IMR-90 (cell line): ENCODE results near the gene KITLG. TPM values are rescaled to one million over a fixed set of nuclear protein-coding genes. Genes with fewer than 3 reads are reported as not detected.

Experiments used
- ATAC-seq: fragments of 200-7000 bp; cut with Tn5 transposase; 2 replicates; pipeline ENCODE4 v1.9.1; 2020; ENCODE audit warnings: low read depth, mild to moderate bottlenecking, moderate library complexity
- BruUV-seq: library from RNA; stranded (reverse); fragments of 400-500 nt; replicated peaks from 2 replicates; lab custom pipeline; 2021; lab: Mats Ljungman, UMichigan
- CTCF ChIA-PET: fragments of 300-600 bp; formaldehyde crosslinking; extraction: SDS; loops from one replicate; lab custom pipeline; 2021; ENCODE audit warnings: antibody characterized with exemption; lab: Yijun Ruan, JAX
- POLR2A ChIA-PET: fragments of 300-600 bp; sonication (Branson Sonifier 250); formaldehyde crosslinking; loops from one replicate; lab custom pipeline; 2022; ENCODE audit warnings: antibody characterized with exemption; ENCODE audit not compliant: unreplicated experiment; lab: Charles Lee
- DNase-seq: peaks from one replicate; pipeline ENCODE4 v3.0.0; 2013
- H2AFZ ChIP-seq: replicated peaks from 2 replicates; pipeline ENCODE3; 2013; ENCODE audit warnings: low read length, mild to moderate bottlenecking; ENCODE audit not compliant: poor library complexity
- H2AK5ac ChIP-seq: 2 replicates; pipeline ENCODE4 v1.6.1; 2013; ENCODE audit warnings: low read depth, low read length, inconsistent platforms
- H2AK9ac ChIP-seq: replicated peaks from 2 replicates; pipeline ENCODE3; 2013; ENCODE audit warnings: mild to moderate bottlenecking, low read depth, low read length, moderate library complexity; ENCODE audit not compliant: poor library complexity
- H2BK120ac ChIP-seq: 2 replicates; pipeline ENCODE4 v1.6.1; 2013; ENCODE audit warnings: low read depth, low read length, inconsistent platforms
- H2BK15ac ChIP-seq: 3 replicates; pipeline ENCODE4 v1.6.1; 2013; ENCODE audit warnings: low read depth, low read length, inconsistent platforms
- H2BK20ac ChIP-seq: 2 replicates; pipeline ENCODE4 v1.6.1; 2013; ENCODE audit warnings: low read depth, mild to moderate bottlenecking, inconsistent platforms, low read length, moderate library complexity
- H2BK5ac ChIP-seq: 2 replicates; pipeline ENCODE4 v1.6.1; 2013; ENCODE audit warnings: mild to moderate bottlenecking, low read depth, low read length, inconsistent platforms; ENCODE audit not compliant: poor library complexity, severe bottlenecking
- H3K14ac ChIP-seq: replicated peaks from 2 replicates; pipeline ENCODE4 v1.6.1; 2013; ENCODE audit warnings: low read depth, low read length, inconsistent platforms
- H3K18ac ChIP-seq: 2 replicates; pipeline ENCODE4 v1.6.1; 2013; ENCODE audit warnings: low read depth, low read length, control low read depth
- H3K23ac ChIP-seq: 2 replicates; pipeline ENCODE4 v1.6.1; 2013; ENCODE audit warnings: low read depth, low read length, inconsistent platforms
- H3K27ac ChIP-seq: 2 replicates; pipeline ENCODE4 v1.5.1; 2013; ENCODE audit warnings: mild to moderate bottlenecking, control low read depth, low read length; ENCODE audit not compliant: insufficient read depth
- H3K27me3 ChIP-seq: 2 replicates; pipeline ENCODE4 v1.6.1; 2013; ENCODE audit warnings: low read length; ENCODE audit not compliant: control insufficient read depth, insufficient read depth
- H3K36me3 ChIP-seq: 2 replicates; pipeline ENCODE4 v1.6.1; 2013; ENCODE audit warnings: low read length, mixed read lengths; ENCODE audit not compliant: control insufficient read depth, insufficient read depth
- H3K4ac ChIP-seq: 2 replicates; pipeline ENCODE4 v1.6.1; 2013; ENCODE audit warnings: low read depth, low read length, inconsistent platforms
- H3K4me1 ChIP-seq: 2 replicates; pipeline ENCODE4 v1.6.1; 2013; ENCODE audit warnings: low read length, mixed read lengths; ENCODE audit not compliant: control insufficient read depth, insufficient read depth
- H3K4me2 ChIP-seq: 2 replicates; pipeline ENCODE4 v1.6.1; 2013; ENCODE audit warnings: low read depth, mild to moderate bottlenecking, control low read depth, low read length, moderate library complexity
- H3K4me3 ChIP-seq: 2 replicates; pipeline ENCODE4 v1.5.1; 2013; ENCODE audit warnings: low read depth, mild to moderate bottlenecking, control low read depth, low read length, moderate library complexity; ENCODE audit not compliant: insufficient read depth
- H3K56ac ChIP-seq: 2 replicates; pipeline ENCODE4 v1.6.1; 2013; ENCODE audit warnings: low read length, inconsistent platforms; ENCODE audit not compliant: insufficient read depth; ENCODE audit errors: extremely low read depth
- H3K79me1 ChIP-seq, 2 experiments: 2 replicates each; pipeline ENCODE4 v1.6.1; 2013; ENCODE audit warnings: low read length in 2 of 2, inconsistent platforms in 1 of 2, low read depth in 1 of 2
- H3K9ac ChIP-seq: 2 replicates; pipeline ENCODE4 v1.6.1; 2013; ENCODE audit warnings: low read depth, low read length, control low read depth
- H3K9me1 ChIP-seq: 2 replicates; pipeline ENCODE4 v1.6.1; 2013; ENCODE audit warnings: low read length, inconsistent platforms; ENCODE audit not compliant: insufficient read depth
- H3K9me3 ChIP-seq: 2 replicates; pipeline ENCODE4 v1.6.1; 2013; ENCODE audit warnings: low read length; ENCODE audit not compliant: control insufficient read depth, insufficient read depth
- H4K20me1 ChIP-seq: 2 replicates; pipeline ENCODE4 v1.6.1; 2013; ENCODE audit warnings: low read length, inconsistent platforms; ENCODE audit not compliant: insufficient read depth
- H4K5ac ChIP-seq: 2 replicates; pipeline ENCODE4 v1.6.1; 2013; ENCODE audit warnings: mild to moderate bottlenecking, low read depth, low read length, control low read depth
- H4K8ac ChIP-seq, 2 experiments: 2 replicates each; pipeline ENCODE4 v1.6.1; 2013; ENCODE audit warnings: low read depth in 2 of 2, low read length in 2 of 2, control low read depth in 1 of 2, inconsistent platforms in 1 of 2
- H4K91ac ChIP-seq: 2 replicates; pipeline ENCODE4 v1.6.1; 2013; ENCODE audit warnings: low read depth, low read length, inconsistent platforms; ENCODE audit not compliant: insufficient read depth
- CEBPB ChIP-seq: IDR thresholded peaks from 2 replicates; pipeline ENCODE4 v1.6.1; 2012; ENCODE audit warnings: low read depth, low read length, improper control_type of control experiment
- CHD1 ChIP-seq: IDR thresholded peaks from 2 replicates; pipeline ENCODE4 v1.6.1; 2012; ENCODE audit warnings: low read depth, low read length, improper control_type of control experiment
- FOS ChIP-seq: fragments of 150-350 bp; IDR thresholded peaks from 2 replicates; pipeline ENCODE4 v1.6.1; 2016; ENCODE audit warnings: low read depth, low read length
- MAFK ChIP-seq: IDR thresholded peaks from 2 replicates; pipeline ENCODE4 v1.6.1; 2012; ENCODE audit warnings: low read depth, low read length, improper control_type of control experiment
- MAZ ChIP-seq: IDR thresholded peaks from 2 replicates; pipeline ENCODE4 v1.6.1; 2012; ENCODE audit warnings: low read depth, mild to moderate bottlenecking, low read length, improper control_type of control experiment, moderate library complexity, borderline replicate concordance
- NFE2L2 ChIP-seq: fragments of 150-350 bp; IDR thresholded peaks from 2 replicates; pipeline ENCODE4 v1.6.1; 2016; ENCODE audit warnings: low read depth, mild to moderate bottlenecking, low read length
- RAD21 ChIP-seq: IDR thresholded peaks from 2 replicates; pipeline ENCODE4 v1.6.1; 2012; ENCODE audit warnings: low read length, improper control_type of control experiment
- SMC3 ChIP-seq: fragments of 150-350 bp; IDR thresholded peaks from 2 replicates; pipeline ENCODE4 v1.6.1; 2016; ENCODE audit warnings: low read depth, mild to moderate bottlenecking, antibody characterized with exemption, low read length, moderate library complexity
- WGBS, 2 experiments: methylation state at CpG; one replicate each; pipeline versions ENCODE4 v1.1.5 to v1.1.7; 2013; ENCODE audit warnings: missing lambda C conversion rate in 2 of 2; ENCODE audit not compliant: insufficient read length in 1 of 2; ENCODE audit errors: extremely low coverage in 2 of 2; 5-methylcytosine and 5-hydroxymethylcytosine counted together
- dilution Hi-C: fragments of 300-500 bp; cut with HindIII; formaldehyde crosslinking; loops from one replicate; pipeline ENCODE4 v1.14.3; 2018; ENCODE audit warnings: low sequenced_read_pairs; ENCODE audit not compliant: unreplicated experiment
- in situ Hi-C: fragments of 300-500 bp; cut with MboI; formaldehyde crosslinking; loops from 3 replicates; pipeline ENCODE4 v1.14.3; 2019; ENCODE audit warnings: low sequenced_read_pairs, inconsistent platforms, mixed read lengths
- intact Hi-C: fragments of 100-400 bp; cut with micrococcal nuclease; formaldehyde crosslinking; loops from 2 replicates; pipeline ENCODE4 v1.10.0; 2022
- polyA plus RNA-seq, 3 experiments: library from polyadenylated mRNA; depleted of rRNA; stranded (reverse); fragments of >200 nt; gene quantifications; 2 replicates each; pipeline ENCODE4 v1.2.3, GENCODE V29; 2012; ENCODE audit warnings: low replicate concordance in 1 of 3
- total RNA-seq: library from RNA; depleted of rRNA; stranded (reverse); fragments of >200 nt; gene quantifications from 2 replicates; pipeline ENCODE4 v1.2.3, GENCODE V29; 2012
- TF ChIP-seq, protein P1 (sequence below): conservative IDR thresholded peaks from 2 replicates; pipeline ENCODE4 v1.5.1; 2012; ENCODE audit warnings: mild to moderate bottlenecking, low read depth, low read length, improper control_type of control experiment
- TF ChIP-seq, protein P2 (sequence below): fragments of 150-350 bp; IDR thresholded peaks from 2 replicates; pipeline ENCODE4 v1.6.1; 2016; ENCODE audit warnings: low read depth, mild to moderate bottlenecking, low read length, moderate library complexity, borderline replicate concordance
- TF ChIP-seq, protein P3 (sequence below): fragments of 150-350 bp; IDR thresholded peaks from 2 replicates; pipeline ENCODE4 v1.6.1; 2017; ENCODE audit warnings: mild to moderate bottlenecking, antibody characterized with exemption, low read length, low read depth

The KITLG gene
- total and polyA plus RNA-seq, 2 of the 4 experiments (the other 2 are of a cell fraction) = 14.5 to 87.5 TPM

DNA sequence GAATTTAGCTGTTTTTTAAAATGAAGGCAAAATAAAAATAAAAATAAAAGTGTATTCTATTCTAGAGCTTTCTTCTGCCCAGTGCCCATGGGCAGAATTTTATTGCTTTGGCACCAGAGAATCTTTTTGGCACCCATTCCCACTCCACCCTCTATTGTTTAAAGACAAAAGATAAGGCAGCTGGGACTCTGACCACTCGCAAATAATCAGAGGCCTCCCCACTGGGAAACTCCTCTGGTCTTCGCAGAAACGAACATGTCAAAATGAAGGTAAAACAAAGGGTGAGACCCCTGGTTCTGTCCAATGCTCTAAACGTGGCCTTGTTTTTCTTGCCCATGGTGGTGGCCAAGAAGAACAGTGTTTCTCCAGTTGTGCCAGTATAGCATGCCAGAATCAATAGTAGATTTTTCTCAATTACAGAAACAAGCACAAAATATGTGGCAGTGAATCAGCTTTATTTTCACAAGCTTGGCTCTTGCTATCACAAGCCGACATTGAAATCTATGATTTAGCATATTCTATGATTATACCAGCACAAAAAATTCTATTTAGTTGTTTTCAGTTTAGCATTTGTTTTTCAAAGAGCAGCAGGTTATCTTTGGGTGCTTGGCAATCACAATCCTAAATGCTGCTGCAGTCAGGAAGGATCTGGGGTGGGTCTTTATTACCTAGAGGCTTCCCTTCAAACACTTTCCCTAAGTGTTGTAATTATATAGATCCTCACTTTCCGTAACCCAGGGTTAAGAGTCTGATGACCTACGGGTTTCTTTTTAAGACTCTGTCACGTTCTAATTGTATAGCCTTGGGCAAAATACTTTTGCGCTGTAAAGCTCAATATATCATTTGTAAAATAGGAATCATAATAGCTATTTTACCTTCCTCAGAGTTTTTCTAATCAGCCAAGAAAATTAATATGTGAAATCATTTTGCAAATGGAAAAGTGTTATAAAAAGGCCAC lies 50.5 kb downstream of the KITLG start (continued):
- TF ChIP-seq CHD1 (no peak), CEBPB (no peak), RAD21 (no peak)

DNA sequence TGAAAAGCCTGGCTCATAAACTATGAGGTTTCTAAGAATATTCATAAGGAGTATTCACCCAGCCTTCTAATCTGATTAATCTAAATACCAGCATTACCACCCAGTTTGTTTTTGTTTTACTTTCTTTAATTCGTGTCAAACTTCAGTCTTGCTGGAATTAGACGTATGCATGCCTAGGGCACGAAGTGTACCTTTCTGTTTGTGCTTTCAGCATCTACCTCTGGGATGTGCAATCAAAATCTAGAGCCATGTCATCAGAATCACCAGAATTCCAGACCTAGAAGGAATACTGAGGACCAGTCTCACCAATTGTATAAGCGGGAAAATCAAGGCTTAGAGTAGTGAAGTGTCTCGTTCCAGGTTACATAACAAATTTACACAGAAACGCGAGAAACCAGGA lies 57.3 kb downstream of the KITLG start:
- no peak overlapping the region for H3K23ac ChIP-seq
- no peak overlapping the region for H2BK120ac ChIP-seq
- ChIA-PET POLR2A (no interaction called here), CTCF (interaction anchor here (0.5 kb wide), 1 partner anchor 55 kb away, joined by 3 read pairs; no protein-coding TSS in a partner anchor)
- DNase-seq (no peak), ATAC-seq (no peak)
- no peak overlapping the region for H2AFZ ChIP-seq
- H3K4ac ChIP-seq = no peak overlapping the region
- H3K36me3 ChIP-seq = peaks cover under 1% of the 10 kb centered on the region; the same call in 1 of the 2 replicates
- H2AK5ac ChIP-seq = no peak overlapping the region
- no peaks in the 10 kb centered on the region for H3K27me3 ChIP-seq
- no peak overlapping the region for H3K4me2 ChIP-seq
- WGBS, 2 experiments = 96% methylated on average over 3 of the region's 7 CpGs; no CpG with 5 or more reads in 1 of the 2 experiments
- no peak overlapping the region for H3K56ac ChIP-seq
- H4K91ac ChIP-seq = no peak overlapping the region
- H3K4me1 ChIP-seq = no peaks in the 10 kb centered on the region
- H3K27ac ChIP-seq = no peak overlapping the region
- no peaks in the 10 kb centered on the region for H3K9me3 ChIP-seq
- intact Hi-C loops (loop anchor here (10.0 kb wide), 1 partner anchor 188 kb away; no protein-coding TSS in a partner anchor), dilution Hi-C loops (no loop called here), in situ Hi-C loops (no loop called here)
- H2BK5ac ChIP-seq = no peak overlapping the region
- no peak overlapping the region for H3K18ac ChIP-seq
- H2BK20ac ChIP-seq = no peak overlapping the region
- no peak overlapping the region for H3K9ac ChIP-seq
- no peak overlapping the region for H2AK9ac ChIP-seq
- H2BK15ac ChIP-seq = no peak overlapping the region
- no peak overlapping the region for H4K8ac ChIP-seq
- peaks cover 13 to 36% of the 10 kb centered on the region in 2 experiments for H3K79me1 ChIP-seq
- no peaks in the 10 kb centered on the region for H4K20me1 ChIP-seq
- no peak overlapping the region for H4K5ac ChIP-seq
- H3K14ac ChIP-seq = no peak overlapping the region
- peaks cover 4% of the 10 kb centered on the region; the same call in 1 of the 2 replicates for H3K9me1 ChIP-seq
- BruUV-seq = no TSS peak
- no peak overlapping the region for H3K4me3 ChIP-seq
- TF ChIP-seq FOS (no peak), SMC3 (no peak), MAZ (no peak), CEBPB (no peak), MAFK (no peak), NFE2L2 (no peak)
- TF ChIP-seq, protein P1, sequence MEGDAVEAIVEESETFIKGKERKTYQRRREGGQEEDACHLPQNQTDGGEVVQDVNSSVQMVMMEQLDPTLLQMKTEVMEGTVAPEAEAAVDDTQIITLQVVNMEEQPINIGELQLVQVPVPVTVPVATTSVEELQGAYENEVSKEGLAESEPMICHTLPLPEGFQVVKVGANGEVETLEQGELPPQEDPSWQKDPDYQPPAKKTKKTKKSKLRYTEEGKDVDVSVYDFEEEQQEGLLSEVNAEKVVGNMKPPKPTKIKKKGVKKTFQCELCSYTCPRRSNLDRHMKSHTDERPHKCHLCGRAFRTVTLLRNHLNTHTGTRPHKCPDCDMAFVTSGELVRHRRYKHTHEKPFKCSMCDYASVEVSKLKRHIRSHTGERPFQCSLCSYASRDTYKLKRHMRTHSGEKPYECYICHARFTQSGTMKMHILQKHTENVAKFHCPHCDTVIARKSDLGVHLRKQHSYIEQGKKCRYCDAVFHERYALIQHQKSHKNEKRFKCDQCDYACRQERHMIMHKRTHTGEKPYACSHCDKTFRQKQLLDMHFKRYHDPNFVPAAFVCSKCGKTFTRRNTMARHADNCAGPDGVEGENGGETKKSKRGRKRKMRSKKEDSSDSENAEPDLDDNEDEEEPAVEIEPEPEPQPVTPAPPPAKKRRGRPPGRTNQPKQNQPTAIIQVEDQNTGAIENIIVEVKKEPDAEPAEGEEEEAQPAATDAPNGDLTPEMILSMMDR = no peak
- TF ChIP-seq, protein P2, sequence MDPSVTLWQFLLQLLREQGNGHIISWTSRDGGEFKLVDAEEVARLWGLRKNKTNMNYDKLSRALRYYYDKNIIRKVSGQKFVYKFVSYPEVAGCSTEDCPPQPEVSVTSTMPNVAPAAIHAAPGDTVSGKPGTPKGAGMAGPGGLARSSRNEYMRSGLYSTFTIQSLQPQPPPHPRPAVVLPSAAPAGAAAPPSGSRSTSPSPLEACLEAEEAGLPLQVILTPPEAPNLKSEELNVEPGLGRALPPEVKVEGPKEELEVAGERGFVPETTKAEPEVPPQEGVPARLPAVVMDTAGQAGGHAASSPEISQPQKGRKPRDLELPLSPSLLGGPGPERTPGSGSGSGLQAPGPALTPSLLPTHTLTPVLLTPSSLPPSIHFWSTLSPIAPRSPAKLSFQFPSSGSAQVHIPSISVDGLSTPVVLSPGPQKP = no peak
- TF ChIP-seq, protein P3, sequence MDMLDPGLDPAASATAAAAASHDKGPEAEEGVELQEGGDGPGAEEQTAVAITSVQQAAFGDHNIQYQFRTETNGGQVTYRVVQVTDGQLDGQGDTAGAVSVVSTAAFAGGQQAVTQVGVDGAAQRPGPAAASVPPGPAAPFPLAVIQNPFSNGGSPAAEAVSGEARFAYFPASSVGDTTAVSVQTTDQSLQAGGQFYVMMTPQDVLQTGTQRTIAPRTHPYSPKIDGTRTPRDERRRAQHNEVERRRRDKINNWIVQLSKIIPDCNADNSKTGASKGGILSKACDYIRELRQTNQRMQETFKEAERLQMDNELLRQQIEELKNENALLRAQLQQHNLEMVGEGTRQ = no peak
